Esophagus squamous epithelium (tissue), 4 donors: ENCODE measurements around the gene GEMIN7.

Experiments
- POLR2A ChIP-seq, 4 donors: fragments of 450-650 bp; IDR thresholded peaks; one replicate each; pipeline ENCODE4 v1.6.1; 2017; ENCODE audit warnings: antibody characterized with exemption in 4 of 4, mild to moderate bottlenecking in 4 of 4, moderate library complexity in 3 of 4
- TF ChIP-seq, protein P1 (sequence below), 6 experiments: fragments of 450-650 bp in 4 of 6; fragments of 200-600 bp in 2 of 6; sonication (generic) in 2 of 6; IDR thresholded peaks; one replicate each; pipeline ENCODE4 v1.5.1; 2016 to 2019; ENCODE audit warnings: antibody characterized with exemption in 6 of 6, mild to moderate bottlenecking in 4 of 6, moderate library complexity in 4 of 6

DNA sequence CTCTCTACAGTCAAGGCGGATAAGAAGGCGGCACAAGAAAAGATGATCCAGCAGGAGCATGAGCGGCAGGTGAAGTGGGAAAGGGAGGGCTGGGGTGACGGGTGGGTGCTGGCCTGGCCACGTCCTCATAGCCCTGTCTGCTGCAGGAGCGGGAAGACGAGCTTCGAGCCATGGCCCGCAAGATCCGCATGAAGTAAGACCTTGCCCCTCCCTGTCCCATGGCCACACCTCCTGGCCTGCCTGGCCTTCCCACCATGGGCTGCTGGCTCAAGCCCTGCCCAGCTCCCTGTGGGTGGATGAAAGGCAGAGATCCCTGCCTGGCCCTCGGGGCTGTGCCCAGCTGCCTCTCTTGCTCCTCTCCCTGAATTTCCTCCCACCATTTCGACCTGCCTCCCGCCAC, 10.0 kb upstream of the GEMIN7 start:
- TF ChIP-seq, protein P1, sequence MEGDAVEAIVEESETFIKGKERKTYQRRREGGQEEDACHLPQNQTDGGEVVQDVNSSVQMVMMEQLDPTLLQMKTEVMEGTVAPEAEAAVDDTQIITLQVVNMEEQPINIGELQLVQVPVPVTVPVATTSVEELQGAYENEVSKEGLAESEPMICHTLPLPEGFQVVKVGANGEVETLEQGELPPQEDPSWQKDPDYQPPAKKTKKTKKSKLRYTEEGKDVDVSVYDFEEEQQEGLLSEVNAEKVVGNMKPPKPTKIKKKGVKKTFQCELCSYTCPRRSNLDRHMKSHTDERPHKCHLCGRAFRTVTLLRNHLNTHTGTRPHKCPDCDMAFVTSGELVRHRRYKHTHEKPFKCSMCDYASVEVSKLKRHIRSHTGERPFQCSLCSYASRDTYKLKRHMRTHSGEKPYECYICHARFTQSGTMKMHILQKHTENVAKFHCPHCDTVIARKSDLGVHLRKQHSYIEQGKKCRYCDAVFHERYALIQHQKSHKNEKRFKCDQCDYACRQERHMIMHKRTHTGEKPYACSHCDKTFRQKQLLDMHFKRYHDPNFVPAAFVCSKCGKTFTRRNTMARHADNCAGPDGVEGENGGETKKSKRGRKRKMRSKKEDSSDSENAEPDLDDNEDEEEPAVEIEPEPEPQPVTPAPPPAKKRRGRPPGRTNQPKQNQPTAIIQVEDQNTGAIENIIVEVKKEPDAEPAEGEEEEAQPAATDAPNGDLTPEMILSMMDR (IDR thresholded peaks at IDR 0.05) = no peak
- no peak for TF ChIP-seq POLR2A (IDR thresholded peaks at IDR 0.05)
